Gastrocnemius medialis (tissue), 4 donors: ENCODE results near the gene CUX1. TPM values are rescaled to one million over a fixed set of nuclear protein-coding genes. Genes with fewer than 3 reads are reported as not detected.

Experiments
- ATAC-seq, 2 donors: fragments of 150-250 bp; one replicate each; pipeline ENCODE4 v1.9.1; 2016
- DNase-seq, 2 donors: peaks; one replicate each; pipeline ENCODE4 v3.0.0-alpha.2; 2019
- H3K27ac ChIP-seq, 4 donors: fragments of 200-600 bp; sonication (generic); 1 replicate in 1 of 4; 2 replicates in 3 of 4; pipeline ENCODE4 v1.5.1; 2016 to 2018; ENCODE audit warnings: mild to moderate bottlenecking in 2 of 4, moderate library complexity in 1 of 4
- H3K27me3 ChIP-seq, 3 donors: fragments of 200-600 bp; sonication (generic) in 2 of 3; 1 replicate in 1 of 3; 2 replicates in 2 of 3; pipeline versions ENCODE4 v1.5.1 to v1.6.0; 2016 to 2019; ENCODE audit warnings: mild to moderate bottlenecking in 1 of 3, moderate library complexity in 1 of 3
- H3K36me3 ChIP-seq, 2 donors: fragments of 200-600 bp; sonication (generic) in 1 of 2; one replicate each; pipeline ENCODE4 v1.5.1; 2017 to 2018
- H3K4me1 ChIP-seq, 2 donors: fragments of 200-600 bp; sonication (generic) in 1 of 2; one replicate each; pipeline ENCODE4 v1.5.1; 2016 to 2017; ENCODE audit warnings: mild to moderate bottlenecking in 2 of 2
- H3K4me3 ChIP-seq, 4 donors: fragments of 200-600 bp; sonication (generic) in 3 of 4; 1 replicate in 1 of 4; 2 replicates in 3 of 4; pipeline ENCODE4 v1.5.1; 2016 to 2019; ENCODE audit warnings: mild to moderate bottlenecking in 2 of 4
- H3K9me3 ChIP-seq, 3 donors: fragments of 200-600 bp; sonication (generic) in 2 of 3; 1 replicate in 1 of 3; 2 replicates in 2 of 3; pipeline ENCODE4 v1.5.1; 2016 to 2019
- POLR2A ChIP-seq, 2 donors: fragments of 450-650 bp; IDR thresholded peaks; one replicate each; pipeline ENCODE4 v1.6.1; 2017; ENCODE audit warnings: antibody characterized with exemption in 2 of 2, mild to moderate bottlenecking in 2 of 2, moderate library complexity in 2 of 2
- in situ Hi-C, 4 donors: fragments of 200-750 bp; cut with MboI; loops; one replicate each; pipeline versions ENCODE4 v1.15.0 to v1.8.0; 2017; ENCODE audit warnings: low sequenced_read_pairs in 4 of 4
- intact Hi-C: fragments of 100-400 bp; cut with DNase I; formaldehyde crosslinking; loops from one replicate; pipeline ENCODE4 v1.15.1; 2023; ENCODE audit warnings: low total_unique reads
- total RNA-seq, 4 donors: library from RNA; depleted of rRNA; stranded (reverse); fragments of >200 nt; gene quantifications; one replicate each; pipeline versions ENCODE4 v1.1.0 to v1.2.3, GENCODE V29; 2016
- TF ChIP-seq, protein P1 (sequence below), 5 experiments: fragments of 450-650 bp in 3 of 5; fragments of 200-600 bp in 2 of 5; sonication (generic) in 2 of 5; IDR thresholded peaks in 4 of 5; conservative IDR thresholded peaks in 1 of 5; 1 replicate in 4 of 5; 2 replicates in 1 of 5; pipeline ENCODE4 v1.5.1; 2016 to 2019; ENCODE audit warnings: antibody characterized with exemption in 5 of 5, mild to moderate bottlenecking in 3 of 5, moderate library complexity in 3 of 5

Gene CUX1
- total RNA-seq, 4 donors from 2014 or later = 44.1 to 57.9 (median 54.9) TPM

DNA sequence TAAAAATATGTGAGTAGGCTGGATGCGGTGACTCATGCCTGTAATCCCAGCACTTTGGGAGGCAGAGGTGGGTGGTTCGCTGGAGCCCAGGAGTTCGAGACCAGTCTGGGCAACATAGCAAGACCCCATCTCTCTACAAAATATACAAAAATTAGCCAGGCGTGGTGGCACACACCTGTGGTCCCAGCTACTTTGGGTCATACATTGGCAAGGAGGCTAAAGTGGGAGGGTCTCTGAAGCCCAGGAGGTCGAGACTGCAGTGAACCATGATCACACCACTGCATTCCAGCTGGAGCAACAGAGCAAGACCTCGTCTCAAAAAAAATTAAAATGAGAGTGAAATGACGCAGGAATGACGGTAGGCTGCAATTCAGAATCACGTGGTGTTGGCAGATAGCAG, 404.5 kb downstream of the CUX1 start:
- H3K36me3 ChIP-seq = no peaks in the 10 kb centered on the region
- H3K4me3 ChIP-seq = no peak overlapping the region
- TF ChIP-seq, protein P1, sequence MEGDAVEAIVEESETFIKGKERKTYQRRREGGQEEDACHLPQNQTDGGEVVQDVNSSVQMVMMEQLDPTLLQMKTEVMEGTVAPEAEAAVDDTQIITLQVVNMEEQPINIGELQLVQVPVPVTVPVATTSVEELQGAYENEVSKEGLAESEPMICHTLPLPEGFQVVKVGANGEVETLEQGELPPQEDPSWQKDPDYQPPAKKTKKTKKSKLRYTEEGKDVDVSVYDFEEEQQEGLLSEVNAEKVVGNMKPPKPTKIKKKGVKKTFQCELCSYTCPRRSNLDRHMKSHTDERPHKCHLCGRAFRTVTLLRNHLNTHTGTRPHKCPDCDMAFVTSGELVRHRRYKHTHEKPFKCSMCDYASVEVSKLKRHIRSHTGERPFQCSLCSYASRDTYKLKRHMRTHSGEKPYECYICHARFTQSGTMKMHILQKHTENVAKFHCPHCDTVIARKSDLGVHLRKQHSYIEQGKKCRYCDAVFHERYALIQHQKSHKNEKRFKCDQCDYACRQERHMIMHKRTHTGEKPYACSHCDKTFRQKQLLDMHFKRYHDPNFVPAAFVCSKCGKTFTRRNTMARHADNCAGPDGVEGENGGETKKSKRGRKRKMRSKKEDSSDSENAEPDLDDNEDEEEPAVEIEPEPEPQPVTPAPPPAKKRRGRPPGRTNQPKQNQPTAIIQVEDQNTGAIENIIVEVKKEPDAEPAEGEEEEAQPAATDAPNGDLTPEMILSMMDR (IDR thresholded peaks at IDR 0.05 in 4 of 5, conservative IDR thresholded peaks at IDR 0.05 in 1 of 5) = no peak
- no peak for TF ChIP-seq POLR2A (IDR thresholded peaks at IDR 0.05)
- ATAC-seq (no peak), DNase-seq (no peak)
- H3K9me3 ChIP-seq = no peaks in the 10 kb centered on the region
- no peaks in the 10 kb centered on the region for H3K4me1 ChIP-seq
- no peak overlapping the region for H3K27ac ChIP-seq
- intact Hi-C loops (no loop called here), in situ Hi-C loops (no loop called here)
- H3K27me3 ChIP-seq = no peaks in the 10 kb centered on the region

DNA sequence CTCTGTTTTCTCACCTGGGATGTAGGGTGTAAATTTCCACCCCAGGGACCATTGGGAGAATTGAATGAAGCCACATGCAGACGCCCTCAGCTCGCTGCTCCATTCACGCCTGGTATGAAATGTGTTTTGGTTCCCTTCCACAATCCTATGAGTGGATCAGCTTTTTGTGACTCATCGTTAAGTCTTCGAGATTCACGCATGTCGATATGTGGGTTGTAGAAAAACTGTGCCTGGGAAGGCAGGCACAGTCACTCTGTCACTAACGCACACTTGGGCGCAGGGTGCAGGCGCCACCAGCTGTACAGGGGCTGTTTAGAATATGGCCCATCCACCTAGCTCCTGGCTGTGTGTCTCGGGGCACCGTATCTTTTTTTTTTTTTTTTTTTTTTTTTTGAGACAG, 405.0 kb downstream of the CUX1 start:
- H3K4me3 ChIP-seq = no peak overlapping the region
- intact Hi-C loops = no loop called here

DNA sequence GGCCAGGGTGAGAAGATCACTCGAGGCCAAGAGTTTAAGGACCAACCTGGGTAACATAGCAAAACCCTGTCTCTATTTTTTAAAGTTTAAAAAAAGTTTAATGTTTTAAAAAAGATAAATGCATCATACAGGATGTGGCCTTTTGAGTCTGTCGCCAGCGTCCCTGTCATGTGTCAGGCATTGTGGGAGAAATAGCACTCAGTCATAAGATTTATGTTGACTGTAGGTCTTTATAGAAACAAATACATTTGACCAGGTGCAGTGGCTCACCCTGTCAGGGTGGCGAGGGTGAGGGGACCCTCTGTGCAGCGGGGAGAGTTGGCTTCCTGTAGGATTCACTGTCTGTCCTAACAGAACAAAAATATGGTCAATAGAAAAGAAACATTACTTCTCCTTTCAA, 405.8 kb downstream of the CUX1 start:
- in situ Hi-C loops = no loop called here
- intact Hi-C loops = no loop called here
- Histone ChIP-seq H3K27ac (no peak overlapping the region), H3K27me3 (no peaks in the 10 kb centered on the region), H3K9me3 (no peaks in the 10 kb centered on the region), H3K36me3 (no peaks in the 10 kb centered on the region), H3K4me3 (no peak overlapping the region), H3K4me1 (no peaks in the 10 kb centered on the region)
- no peak for ATAC-seq
- TF ChIP-seq POLR2A (IDR thresholded peaks at IDR 0.05) = no peak
- TF ChIP-seq, protein P1 (IDR thresholded peaks at IDR 0.05 in 4 of 5, conservative IDR thresholded peaks at IDR 0.05 in 1 of 5) = no peak
- no peak for DNase-seq

More for the DNA sequence above, 405.0 kb downstream of the CUX1 start:
- TF ChIP-seq, protein P1 (IDR thresholded peaks at IDR 0.05 in 4 of 5, conservative IDR thresholded peaks at IDR 0.05 in 1 of 5) = no peak
- TF ChIP-seq POLR2A (IDR thresholded peaks at IDR 0.05) = no peak
- DNase-seq (no peak), ATAC-seq (peak in 1 of 2 donors; percentile 19)
- Histone ChIP-seq H3K4me1 (no peaks in the 10 kb centered on the region), H3K27ac (no peak overlapping the region), H3K27me3 (no peaks in the 10 kb centered on the region), H3K9me3 (no peaks in the 10 kb centered on the region), H3K36me3 (no peaks in the 10 kb centered on the region)
- in situ Hi-C loops = no loop called here

DNA sequence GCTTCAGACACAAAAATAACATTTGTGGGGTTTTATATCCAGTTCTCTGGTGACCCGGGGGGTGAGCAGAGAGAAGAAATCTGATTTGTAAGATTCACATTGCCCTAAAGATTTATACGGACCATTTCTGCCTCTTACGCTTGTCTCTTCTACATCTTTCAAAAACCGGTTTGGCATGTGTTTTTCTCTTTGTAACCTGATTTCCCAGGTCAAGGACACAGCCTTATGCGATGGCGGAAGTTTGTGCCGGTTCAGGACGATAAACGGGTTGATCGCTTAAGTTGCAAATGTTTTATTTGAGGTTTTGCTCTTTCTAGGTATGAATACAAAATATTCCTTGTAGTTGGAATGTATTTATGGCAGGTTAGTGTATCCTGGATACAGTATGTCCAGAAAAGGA, 407.6 kb downstream of the CUX1 start:
- DNase-seq (no peak), ATAC-seq (no peak)
- H3K27me3 ChIP-seq = no peaks in the 10 kb centered on the region
- H3K4me3 ChIP-seq = no peak overlapping the region
- intact Hi-C loops (no loop called here), in situ Hi-C loops (loop anchor here (25.0 kb wide), 3 partner anchors 388 to 538 kb away; partner anchors contain the start of gene CUX1 (in 2 of the 4))
- TF ChIP-seq, protein P1 (IDR thresholded peaks at IDR 0.05 in 4 of 5, conservative IDR thresholded peaks at IDR 0.05 in 1 of 5) = no peak
- no peak for TF ChIP-seq POLR2A (IDR thresholded peaks at IDR 0.05)
- no peaks in the 10 kb centered on the region for H3K9me3 ChIP-seq
- no peaks in the 10 kb centered on the region for H3K4me1 ChIP-seq
- H3K36me3 ChIP-seq = peaks cover 0 to 6% of the 10 kb centered on the region in 2 donors
- no peak overlapping the region for H3K27ac ChIP-seq

DNA sequence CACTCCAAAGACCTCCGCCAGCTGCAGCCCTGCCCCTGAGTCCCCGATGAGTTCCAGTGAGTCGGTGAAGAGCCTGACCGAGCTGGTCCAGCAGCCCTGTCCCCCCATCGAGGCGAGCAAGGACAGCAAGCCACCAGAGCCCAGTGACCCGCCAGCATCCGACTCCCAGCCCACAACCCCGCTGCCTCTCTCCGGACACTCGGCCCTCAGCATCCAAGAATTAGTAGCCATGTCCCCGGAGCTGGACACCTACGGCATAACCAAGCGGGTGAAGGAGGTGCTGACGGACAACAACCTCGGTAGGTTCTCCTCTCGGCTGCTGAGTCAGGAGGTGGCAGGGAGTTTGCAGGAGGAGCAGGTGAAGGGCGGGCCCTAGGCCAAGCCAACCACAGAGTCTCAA, 409.9 kb downstream of the CUX1 start:
- in situ Hi-C loops = loop anchor here (25.0 kb wide), 3 partner anchors 390 to 540 kb away; partner anchors contain the start of gene CUX1 (in 2 of the 4)
- Histone ChIP-seq H3K27ac (no peak overlapping the region), H3K27me3 (no peaks in the 10 kb centered on the region), H3K36me3 (peaks cover 0 to 6% of the 10 kb centered on the region in 2 donors), H3K9me3 (no peaks in the 10 kb centered on the region), H3K4me1 (no peaks in the 10 kb centered on the region), H3K4me3 (no peak overlapping the region)
- ATAC-seq (no peak), DNase-seq (no peak)
- intact Hi-C loops = no loop called here
- TF ChIP-seq POLR2A (IDR thresholded peaks at IDR 0.05) = no peak
- TF ChIP-seq, protein P1 (IDR thresholded peaks at IDR 0.05 in 4 of 5, conservative IDR thresholded peaks at IDR 0.05 in 1 of 5) = no peak
